Activated naive CD8-positive, alpha-beta T cell treated with anti-CD3 and anti-CD28 coated beads, Interleukin-2, amount 50 U/mL, for 16 hours (primary cell): Measurements from ENCODE around the gene CMTM4.
"Not testable (repeated sequence)": the region's sequence is repeated elsewhere in the genome, so short reads cannot be mapped to it uniquely, and the experiment has no call there.

Source experiments
- DNase-seq: peaks from one replicate; pipeline ENCODE4 v3.0.0-alpha.2; 2020; ENCODE audit warnings: low read depth, low spot score

The CMTM4 gene

DNA sequence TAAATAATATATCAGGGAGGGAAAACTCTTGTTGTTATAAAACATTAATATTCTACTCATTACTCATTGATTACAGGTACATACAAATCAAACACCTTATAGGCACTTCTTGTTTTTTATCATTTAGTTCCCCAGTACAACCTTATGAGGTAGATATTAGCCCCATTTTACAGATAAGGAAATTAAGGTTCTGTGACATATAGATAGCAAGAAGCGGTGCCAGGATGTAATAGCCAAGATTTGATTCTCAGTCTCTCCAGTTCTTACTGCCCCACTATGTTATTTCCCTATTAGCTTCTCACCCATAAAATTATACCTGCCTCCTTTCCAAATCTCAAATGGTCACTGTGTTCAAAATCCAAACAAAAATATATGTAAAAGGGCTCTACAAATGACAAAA, 55.2 kb downstream of the CMTM4 start:
- DNase-seq, result no peak

GRCh38 chr16:66640724-66641314, 55.7 kb downstream of the CMTM4 start:
- DNase-seq, result no peak

- DNase-seq, result no peak
These were observed 57.3 kb downstream of the CMTM4 start for GRCh38 chr16:66639091-66639885.

GRCh38 chr16:66637806-66638205, 58.7 kb downstream of the CMTM4 start:
- no peak for DNase-seq

DNA sequence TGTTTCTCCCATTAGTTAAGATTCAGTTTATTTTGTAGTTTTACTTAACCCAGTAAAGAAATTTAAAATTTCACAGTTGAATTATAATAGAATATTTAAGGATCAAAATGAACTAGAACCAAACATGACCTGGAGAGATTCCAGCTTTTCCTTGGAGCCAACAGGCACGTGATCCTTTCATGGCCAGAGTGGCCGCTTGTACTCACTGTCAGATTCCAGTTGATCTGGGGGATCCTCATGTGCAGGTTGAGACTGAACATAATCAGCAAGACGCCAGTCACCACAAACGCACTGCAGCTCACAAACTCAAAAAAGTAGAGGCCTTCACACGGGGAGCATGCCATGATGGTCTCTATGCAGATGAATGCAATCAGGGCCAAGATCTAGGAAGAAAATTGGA, 60.3 kb downstream of the CMTM4 start:
- DNase-seq, result no peak

GRCh38 chr16:66635406-66635805, 61.1 kb downstream of the CMTM4 start:
- DNase-seq, result no peak

- no peak for DNase-seq
These were observed 61.9 kb downstream of the CMTM4 start for GRCh38 chr16:66634527-66635196.

DNA sequence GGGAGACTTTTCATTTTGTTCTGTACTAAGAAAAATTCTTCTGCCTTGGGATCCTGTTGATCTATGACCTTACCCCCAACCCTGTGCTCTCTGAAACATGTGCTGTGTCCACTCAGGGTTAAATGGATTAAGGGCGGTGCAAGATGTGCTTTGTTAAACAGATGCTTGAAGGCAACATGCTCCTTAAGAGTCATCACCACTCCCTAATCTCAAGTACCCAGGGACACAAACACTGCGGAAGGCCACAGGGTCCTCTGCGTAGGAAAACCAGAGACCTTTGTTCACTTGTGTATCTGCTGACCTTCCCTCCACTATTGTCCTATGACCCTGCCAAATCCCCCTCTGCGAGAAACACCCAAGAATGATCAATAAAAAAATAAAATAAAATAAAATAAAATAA, 65.0 kb downstream of the CMTM4 start:
- DNase-seq, result not testable (repeated sequence)

DNA sequence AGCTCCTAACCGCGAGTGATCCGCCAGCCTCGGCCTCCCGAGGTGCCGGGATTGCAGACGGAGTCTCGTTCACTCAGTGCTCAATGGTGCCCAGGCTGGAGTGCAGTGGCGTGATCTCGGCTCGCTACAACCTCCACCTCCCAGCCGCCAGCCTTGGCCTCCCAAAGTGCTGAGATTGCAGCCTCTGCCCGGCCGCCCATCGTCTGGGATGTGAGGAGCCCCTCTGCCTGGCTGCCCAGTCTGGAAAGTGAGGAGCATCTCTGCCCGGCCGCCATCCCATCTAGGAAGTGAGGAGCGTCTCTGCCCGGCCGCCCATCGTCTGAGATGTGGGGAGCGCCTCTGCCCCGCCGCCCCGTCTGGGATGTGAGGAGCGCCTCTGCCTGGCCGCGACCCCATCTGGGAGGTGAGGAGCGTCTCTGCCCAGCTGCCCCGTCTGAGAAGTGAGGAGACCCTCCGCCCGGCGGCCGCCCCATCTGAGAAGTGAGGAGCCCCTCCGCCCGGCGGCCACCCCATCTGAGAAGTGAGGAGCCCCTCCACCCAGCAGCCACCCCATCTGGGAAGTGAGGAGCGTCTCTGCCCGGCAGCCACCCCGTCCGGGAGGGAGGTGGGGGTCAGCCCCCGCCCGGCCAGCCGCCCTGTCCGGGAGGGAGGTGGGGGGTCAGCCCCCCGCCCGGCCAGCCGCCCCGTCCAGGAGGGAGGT, 65.8 kb downstream of the CMTM4 start:
- not testable (repeated sequence) for DNase-seq

- no peak for DNase-seq
These were observed 66.7 kb downstream of the CMTM4 start for GRCh38 chr16:66629856-66630255.

- not testable (repeated sequence) for DNase-seq
These were observed 68.7 kb downstream of the CMTM4 start for GRCh38 chr16:66627611-66628378.

- DNase-seq, result no peak
These were observed 72.8 kb downstream of the CMTM4 start for GRCh38 chr16:66623755-66624154.

GRCh38 chr16:66622863-66623262, 73.7 kb downstream of the CMTM4 start:
- DNase-seq, result no peak

GRCh38 chr16:66621973-66622372, 74.6 kb downstream of the CMTM4 start:
- DNase-seq, result no peak

DNA sequence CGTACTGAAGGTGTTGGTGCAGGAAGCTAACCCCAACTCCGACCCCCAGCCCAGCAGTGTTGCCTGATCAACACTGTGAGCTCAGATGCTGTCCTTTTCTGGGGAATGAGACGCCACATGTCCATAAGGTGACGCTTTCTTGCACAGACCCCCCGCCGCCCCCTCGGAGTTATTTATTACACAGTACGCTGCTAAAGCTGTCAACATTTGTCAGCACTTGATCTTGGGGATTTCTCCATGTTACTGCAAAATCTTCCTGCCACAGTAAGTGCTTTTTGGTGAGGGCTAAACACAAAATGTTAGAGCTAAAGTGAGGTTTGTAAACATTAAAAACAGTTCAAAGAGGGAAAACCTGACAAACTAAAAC, 76.1 kb downstream of the CMTM4 start:
- no peak for DNase-seq

DNA sequence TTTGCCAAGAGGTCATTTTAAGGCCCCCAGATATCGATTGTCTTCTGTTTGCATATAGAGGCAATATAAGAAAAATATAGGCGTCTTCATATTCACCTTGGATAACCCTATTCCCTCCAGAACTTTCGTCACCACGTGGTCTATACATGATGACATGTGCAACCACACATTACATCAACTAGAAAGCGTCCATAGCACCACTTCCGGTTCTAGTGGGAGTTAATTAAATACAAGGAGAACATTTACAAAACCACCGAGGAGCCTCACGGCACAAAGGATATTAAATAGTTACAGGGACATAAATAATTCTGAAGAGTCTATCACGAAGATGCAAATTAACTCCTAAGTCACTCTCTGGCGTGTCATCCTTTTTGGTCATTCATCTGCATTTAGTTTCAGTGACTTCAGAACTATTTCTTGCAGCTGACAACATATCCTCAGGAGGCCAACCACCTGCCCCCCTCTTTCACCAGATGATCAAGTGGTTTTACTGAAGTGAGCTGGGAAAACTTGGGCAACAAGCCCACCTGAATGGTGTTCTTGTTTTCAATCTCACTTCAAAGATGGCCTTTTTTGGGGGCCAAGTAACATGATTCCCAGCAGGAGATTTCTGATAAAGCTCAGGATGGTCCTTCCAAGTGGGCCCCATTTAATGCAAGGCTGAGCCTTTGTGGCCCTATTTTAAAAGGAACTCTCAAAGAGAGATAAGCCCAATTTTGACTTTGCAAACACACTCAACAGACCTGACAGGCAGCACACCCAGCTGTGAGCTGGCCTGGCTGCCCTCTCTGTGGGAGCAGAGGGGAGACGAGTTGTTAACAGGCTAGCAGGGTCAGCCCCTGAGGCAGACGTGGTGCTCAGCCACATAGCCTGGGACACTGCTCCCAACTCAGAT, 76.8 kb downstream of the CMTM4 start:
- no peak for DNase-seq

DNA sequence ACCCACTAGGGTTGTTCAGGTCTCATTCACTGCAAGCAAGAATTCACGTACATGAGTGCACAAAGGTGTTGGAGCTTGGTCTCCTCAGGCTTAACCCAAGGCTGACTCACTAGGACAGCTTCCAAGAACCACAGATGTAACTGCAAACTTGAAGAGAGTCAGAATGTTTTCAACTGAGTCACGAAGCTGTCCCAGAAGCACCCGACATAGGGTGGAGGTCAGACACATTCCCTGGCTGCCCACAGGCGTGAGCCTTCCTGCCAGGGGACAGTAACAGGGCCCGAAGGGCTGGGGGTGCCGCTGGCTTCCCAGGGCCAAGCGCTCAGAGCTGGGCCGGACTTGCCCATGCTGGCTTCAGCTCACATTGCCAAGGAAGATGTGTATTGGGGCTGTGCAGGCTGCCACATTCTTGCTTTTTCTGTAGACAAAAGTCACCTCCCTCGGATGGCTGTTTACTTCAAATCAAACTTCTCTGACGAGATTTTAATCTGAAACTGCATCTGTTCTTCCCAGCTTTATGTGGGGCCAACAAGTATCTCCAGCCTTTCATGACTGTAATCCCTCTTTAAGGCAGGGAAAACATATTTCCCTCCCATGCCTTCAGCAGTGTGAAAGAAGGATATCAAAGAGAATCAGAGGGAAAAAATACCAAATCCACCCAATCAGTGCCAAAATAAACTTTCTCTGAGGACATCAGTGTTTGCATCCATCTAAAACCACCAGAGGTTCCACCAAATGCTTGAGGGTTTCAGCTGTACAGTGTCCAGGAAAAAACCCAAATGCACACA, 77.8 kb downstream of the CMTM4 start:
- DNase-seq, result no peak

DNA sequence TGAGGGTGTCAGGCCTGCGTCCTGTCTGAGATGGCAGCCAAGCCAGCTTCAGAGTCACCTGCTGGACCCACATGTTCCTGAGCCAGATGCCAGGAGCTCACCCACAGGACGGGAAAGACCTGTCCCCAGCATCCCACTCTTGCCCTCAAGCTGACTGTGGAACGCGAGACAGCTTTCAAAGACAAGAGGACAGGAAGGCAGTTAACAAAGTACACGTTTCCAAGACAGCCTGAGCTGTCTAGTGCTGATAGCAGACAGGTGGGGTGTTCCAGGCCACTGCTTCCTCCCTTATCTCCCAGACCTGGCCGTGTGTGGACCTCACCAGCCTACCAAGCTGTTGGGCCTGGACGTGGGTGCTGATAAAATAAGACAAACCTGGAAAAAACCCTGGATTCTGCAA, 78.8 kb downstream of the CMTM4 start:
- no peak for DNase-seq

GRCh38 chr16:66617010-66617434, 79.5 kb downstream of the CMTM4 start:
- DNase-seq, result no peak

DNA sequence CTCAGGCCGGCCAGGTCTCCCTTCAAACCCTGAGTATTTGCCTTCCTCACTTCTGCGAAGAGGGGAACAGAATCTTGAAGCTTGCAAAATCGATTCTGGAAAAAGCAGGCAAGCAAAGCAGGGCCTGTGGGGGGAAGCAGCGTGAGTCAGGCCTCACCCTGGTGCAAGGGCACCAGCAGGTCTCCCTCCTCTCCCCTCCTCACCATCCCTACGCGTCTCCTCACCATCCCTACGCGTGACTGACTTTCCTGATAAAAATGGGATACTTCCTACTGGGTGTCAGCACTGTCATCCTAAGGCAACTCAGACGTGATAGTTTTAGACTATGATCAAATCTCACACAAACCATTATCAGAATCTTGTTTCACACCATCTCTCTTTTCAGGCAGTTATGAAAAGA, 80.0 kb downstream of the CMTM4 start:
- no peak for DNase-seq
